NCI-H345 (cell line): ENCODE measurements around the gene DSCAM.
A peak's percentile ranks its signal among the peaks of the same experiment; 100 is the strongest.

ENCODE experiments used
- DNase-seq: peaks from one replicate; lab custom pipeline; 2025; lab: John Stamatoyannopoulos, UW

Gene DSCAM

DNA sequence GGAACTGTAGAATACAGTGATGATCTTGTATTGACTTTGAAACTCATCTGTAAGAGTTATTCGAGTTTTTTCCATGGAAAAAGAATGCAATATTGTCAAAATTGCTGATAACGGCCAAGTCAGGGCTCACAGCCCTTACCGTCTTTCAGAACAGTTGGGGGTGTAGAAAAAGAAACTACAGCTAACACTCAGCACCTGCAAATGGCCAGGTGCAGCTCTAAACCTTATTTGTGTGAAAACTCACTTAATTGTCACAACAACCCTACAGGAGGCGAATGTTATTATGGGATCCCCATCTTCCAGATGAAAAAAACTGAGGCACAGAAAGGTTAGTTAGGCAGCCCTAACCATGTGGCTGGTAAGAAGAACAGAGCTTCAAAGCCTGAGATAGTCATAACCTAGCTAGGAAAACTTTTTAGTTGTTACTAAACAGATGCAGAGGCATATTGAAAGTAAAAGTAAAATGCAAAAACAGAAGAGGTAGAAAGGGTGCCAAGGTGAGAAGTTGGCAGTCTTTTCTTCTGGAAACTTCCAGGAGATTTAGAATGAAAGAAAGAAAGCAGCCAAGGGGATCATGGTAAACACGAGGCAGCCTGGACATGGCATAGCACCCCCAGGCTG, 76.4 kb downstream of the DSCAM start:
- DNase-seq: no peak

DNA sequence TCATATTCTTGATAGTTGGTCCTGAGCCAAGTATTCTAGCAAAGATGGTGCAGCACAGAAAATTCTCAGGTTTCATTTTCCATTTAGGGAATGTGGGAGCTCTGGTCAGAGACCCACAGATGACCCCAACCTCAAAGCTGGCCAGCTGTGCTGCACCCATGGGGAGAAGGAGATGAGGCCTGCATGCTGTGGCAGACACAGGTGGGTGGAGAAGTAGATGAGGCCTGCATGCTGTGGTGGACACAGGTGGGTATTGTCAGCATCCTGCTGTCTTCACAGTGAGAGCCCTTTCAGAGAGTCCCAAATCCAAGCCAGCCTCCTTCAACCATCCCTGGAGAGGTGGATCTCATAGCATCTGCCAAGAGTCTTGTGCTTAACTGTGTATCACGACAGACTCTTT, 77.7 kb downstream of the DSCAM start:
- DNase-seq: peak; percentile 19

DNA sequence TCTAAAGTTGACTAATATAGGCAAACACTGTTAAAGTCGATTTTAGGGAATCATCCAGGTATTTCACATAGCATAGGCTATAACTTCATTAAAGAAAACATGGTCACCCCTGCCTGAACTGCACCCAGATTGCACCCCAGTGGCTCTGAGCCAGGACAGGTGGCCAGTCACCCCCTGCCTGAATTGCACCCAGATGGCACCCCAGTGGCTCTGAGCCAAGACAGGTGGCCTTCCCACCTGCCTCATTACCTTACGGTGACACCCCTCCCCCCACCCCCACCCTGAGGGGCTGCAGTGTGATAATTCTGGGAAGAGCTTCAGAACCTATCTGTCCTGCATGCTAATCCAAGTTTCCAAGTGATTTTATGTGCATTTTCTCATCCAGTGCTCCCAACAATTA, 78.9 kb downstream of the DSCAM start:
- no peak for DNase-seq

DNA sequence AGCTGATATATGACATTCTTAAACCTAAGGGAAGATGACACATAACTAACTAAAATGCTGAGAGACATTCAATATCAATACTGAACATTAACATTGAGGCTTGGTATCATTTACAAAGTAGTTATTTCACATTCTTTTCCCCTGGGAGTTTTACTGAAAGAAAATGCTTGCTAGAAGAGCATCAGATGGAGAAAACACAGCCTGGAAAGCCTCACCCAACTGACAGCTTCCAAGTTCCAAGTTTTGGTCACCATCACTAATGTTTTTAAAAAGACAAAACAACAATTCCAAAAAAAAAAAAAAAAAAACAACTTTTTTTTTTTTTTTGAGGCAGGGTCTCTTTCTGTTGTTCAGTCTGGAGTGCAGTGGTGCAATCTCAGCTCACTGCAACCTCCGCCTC, 80.6 kb downstream of the DSCAM start:
- no peak for DNase-seq

DNA sequence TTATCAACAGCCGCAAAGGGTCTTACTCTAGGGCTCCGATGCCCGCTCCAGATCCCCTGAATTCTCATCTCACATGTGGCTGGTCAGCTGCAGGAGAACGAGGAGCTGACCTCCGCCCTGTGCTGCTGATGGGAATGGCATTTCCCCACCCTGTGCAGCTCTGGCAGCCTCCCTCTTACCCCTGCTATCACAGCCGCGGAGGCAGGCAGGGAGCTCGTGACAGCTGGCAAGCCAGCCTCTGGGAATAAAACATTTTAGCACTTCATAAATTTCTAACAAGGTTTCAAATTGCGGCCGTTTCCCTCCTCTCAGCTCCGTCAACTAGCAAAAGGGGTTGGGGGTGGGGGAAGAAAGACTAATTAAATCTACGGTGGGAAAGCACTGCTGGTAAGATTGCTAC, 81.1 kb downstream of the DSCAM start:
- DNase-seq: no peak

DNA sequence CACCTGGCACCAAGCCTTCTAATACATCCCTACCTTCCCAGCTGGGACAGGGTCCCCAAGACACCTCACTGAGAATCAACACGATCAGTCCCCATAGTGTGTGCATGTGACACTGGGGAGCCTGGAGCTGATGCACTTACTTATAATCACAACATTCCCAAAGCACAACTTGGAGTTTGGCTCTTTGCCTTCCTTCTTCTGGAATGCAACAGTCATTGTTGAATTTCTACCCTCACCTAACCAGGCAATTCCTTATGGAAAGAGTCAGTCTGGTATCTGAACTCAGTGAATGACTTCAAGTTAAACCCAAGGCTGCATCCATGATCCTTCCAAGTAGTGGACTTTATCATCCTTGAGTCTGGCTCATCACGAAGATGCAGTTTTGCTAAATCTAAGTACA, 86.1 kb downstream of the DSCAM start:
- DNase-seq: no peak

DNA sequence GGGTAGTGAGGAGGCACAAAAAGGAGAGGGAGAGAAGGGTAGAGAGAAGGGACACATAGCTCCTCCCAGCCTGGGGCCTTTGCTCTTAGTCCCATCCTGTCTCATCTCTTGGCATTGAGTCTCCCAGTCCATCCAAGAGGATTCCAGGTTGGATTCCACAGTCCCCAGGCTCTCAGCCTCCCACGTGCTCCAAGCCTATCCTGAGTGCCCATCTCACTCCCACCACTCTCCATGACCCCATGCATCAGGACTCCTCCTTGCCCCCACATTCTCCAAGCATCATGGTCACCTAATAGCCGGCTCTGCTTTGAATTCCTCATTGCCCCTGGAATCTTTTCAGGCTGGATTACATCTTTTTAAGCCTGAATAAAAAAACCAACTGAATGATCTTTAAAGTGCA, 87.9 kb downstream of the DSCAM start:
- DNase-seq: peak; percentile 10

DNA sequence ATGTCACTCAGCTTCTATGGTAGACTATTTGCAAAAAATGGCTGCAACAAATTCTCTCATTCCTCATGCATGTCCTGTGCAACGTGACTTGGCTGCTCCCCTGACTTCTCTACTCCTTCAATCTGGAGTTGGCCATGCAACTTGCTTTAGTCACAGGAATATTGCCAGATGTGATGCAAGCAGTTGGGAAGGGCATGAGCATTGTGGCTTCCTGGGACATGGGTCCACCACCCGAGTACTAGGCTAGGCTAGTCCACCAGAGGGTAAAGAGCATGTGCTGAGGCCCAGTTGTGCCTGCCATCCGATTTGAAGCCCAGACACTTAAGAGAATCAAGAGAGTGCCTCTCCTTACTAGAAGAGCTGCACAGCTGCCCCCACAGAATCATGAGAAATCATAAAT, 89.6 kb downstream of the DSCAM start:
- no peak for DNase-seq

DNA sequence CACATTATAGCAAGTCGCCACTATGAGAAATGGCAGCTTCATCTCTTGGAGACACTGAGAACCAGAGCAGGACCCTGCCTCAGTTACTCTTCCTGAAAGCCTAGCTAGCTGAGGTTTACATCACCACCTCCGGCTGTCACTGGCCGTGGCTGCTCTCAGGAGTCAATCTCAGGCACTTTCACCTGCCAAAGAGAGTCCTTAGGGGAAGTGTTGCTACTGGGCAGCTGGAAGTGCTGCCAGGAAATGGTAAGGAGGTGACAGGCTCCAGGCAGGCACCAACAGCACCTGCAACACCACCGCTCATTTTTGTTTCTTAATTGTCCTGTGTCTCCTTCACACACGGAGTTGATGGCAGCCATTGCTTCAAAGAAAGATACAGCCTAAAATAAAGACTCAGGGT, 92.5 kb downstream of the DSCAM start:
- no peak for DNase-seq

DNA sequence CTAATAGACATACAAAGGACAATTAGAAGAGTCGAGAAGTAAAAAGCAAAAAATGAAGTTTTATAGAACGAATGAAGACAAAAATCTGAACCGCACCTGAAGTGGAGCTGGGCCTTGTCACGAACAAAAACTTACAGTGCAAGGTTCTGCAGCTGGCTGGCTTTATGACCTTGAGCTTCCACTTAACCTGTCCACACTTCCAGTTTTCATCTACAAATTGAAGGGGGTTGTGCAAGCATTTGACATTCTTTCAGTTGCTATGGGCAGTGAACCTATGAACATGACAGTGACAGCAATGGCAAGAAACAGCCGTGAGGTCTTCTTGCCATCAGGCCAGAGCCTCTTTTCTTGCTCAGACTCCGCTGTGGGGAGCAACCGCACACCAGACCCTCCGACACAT, 93.2 kb downstream of the DSCAM start:
- no peak for DNase-seq

DNA sequence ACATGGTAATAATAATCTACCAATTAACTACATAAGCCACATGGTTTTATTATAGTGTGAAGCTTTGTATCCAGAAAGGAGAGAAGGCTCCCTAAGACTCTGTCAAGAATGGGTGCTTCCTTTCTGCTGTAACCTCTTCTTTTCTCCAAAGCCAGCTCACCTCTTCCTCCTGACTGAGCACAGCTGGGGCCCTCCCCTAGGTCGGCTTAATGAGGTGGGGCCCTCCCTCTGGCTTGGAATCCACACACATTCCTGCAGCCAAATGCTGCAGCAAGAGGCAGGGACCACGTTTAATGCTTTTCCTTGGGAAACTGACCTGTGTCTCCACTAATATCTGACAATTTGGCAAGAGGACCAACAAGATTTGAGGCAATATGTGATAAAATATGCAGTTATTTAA, 94.8 kb downstream of the DSCAM start:
- no peak for DNase-seq

DNA sequence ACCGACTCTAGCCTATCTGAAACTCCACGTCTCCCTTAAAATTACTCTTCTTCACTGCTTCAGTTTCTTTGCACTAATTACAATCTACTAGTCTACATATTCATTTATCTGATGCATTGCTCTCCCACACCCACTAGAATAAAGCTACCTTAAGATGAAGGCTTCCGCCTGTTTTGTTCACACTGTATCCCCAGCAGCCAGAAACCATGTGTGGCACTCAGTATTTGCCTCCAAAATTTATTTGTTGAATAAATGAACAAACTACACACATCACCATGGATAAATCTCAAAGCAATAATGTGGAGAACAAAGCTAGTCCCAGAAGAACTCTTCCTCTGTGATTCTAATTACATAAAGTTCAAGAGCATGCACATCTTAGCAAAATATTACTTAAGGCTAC, 95.7 kb downstream of the DSCAM start:
- no peak for DNase-seq

DNA sequence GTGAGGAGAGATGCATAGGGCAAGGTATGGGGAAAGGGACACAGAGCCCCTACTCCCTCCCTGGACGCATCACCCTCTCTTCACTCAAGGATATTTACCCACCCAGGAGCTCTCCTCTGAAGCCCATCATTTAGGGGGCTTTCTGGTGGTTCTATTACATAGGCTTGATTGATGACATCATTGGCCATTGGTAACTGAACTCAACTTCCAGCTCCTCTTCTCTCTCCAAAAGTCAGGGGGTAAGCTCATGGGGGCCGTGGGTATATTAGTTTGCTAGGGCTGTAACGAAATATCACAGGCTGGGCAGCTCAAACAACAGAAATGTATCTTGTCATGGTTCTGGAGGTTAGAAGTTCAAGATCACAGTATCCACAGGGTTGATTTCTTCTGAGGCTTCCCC, 110.8 kb downstream of the DSCAM start:
- DNase-seq: no peak

DNA sequence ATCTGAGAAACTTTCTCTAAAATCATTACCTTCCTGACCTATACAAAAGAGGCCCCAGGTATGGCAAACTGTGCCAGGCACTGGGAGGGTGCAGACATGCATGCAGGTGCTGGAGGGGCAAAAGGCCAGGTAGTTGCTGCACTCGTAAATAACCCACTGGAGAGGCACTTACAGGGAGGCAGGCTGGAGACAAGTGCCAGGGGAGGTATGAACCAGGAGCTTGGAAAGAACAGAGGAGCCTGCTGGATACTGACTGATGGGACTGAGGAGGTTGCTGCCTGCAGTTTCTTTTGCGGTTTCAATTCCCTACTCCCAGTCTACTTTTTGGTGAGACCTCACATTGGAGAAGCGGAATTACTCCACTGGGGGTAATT, 113.9 kb downstream of the DSCAM start:
- peak; percentile 62 for DNase-seq

DNA sequence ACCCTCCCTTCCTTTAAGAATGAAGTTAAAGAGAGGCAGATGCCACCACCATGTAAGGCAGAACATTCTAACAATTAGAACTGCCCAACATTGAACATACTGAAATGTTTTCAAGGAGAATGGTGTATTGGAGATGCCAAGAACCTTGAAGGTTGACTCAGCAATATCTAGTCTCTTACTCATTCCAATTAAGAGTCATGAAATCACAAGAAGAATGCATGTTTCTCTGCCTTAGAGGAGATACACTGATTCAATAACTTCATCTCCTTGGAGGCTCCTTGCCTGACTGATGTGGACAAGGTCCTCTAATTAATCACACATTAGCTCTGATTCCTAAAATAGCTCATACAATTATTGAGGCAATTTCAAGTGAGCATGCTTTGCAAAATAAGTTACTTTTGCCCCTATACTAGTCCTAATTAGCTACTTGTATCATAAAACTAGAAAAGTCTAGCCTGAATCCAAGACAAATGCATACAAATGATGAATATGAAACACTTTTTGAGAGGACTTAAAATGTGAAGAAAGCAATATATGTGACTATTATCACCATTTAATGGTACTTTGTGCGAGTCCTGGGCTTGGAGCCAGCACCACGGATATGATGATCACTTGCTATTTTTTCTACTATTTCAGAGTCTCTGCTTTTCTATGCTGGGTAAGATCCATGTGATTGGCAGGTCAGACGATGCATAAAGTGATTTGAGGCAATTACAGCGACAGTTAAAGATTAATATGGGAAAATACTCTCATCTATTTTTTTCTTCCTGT, 114.5 kb downstream of the DSCAM start:
- no peak for DNase-seq

DNA sequence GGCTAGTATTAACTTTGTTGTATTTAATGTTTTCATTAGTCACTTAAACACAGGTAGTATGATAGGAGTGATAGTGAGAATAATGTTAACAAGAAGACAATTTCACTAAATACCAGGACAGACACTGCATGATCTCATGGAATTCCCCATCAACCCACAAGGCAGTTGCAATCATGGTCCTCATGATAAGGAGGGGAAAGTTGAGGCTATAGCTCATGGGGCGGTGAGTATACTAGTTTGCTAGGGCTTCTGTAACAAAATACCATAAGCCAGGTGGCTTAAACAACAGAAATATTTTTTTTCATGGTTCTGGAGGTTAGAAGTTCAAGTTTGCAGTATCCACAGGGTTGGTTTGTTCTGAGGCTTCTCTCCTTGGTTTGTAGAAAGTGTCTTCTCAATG, 115.8 kb downstream of the DSCAM start:
- no peak for DNase-seq

DNA sequence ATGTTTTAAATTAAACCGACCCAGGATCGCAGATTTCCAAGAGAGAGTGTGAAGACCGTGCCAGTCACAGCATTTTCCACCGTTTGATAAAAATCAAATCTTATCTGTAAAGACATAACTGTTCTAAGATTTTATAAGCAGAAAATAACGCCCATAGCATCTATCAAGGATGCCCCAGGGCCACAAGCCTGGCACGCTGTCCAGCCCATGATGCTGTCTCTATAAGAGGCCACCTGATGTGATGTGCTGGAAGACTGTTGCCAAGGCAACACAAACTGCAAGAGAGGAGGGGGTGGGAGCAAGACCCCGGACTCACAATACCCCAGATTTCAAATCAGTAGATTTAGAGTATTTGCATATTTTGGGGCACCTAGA, 116.5 kb downstream of the DSCAM start:
- DNase-seq: no peak

DNA sequence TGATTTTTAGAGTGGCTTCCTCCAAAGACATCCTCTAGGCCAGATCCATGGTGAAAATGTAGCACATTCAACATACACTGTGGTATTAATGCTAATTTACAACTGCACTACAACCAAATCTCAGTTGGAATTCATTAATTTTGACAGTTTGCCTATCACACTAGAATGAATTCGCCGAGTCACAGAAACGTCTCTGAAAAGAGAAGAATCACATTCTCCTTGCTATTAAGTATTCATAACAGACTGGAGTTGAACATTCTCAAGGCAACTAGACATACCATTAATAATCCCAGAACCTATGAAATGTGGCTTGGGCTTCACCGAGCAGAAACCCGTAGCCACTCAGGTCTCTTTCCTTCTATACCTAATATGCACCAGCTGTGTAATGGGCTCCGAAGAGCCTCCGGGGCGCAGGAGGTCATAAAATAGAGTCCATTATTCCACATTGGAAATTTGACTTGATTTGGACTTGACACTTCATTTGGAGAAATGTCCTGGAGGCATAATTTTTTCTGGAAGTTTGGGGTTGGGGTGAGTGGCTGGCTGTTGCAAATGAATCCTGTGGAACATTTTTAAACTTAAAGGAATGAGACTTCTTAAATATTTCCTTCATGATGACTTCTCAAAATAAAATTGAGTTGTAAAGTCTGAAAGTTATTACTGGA, 117.1 kb downstream of the DSCAM start:
- no peak for DNase-seq

DNA sequence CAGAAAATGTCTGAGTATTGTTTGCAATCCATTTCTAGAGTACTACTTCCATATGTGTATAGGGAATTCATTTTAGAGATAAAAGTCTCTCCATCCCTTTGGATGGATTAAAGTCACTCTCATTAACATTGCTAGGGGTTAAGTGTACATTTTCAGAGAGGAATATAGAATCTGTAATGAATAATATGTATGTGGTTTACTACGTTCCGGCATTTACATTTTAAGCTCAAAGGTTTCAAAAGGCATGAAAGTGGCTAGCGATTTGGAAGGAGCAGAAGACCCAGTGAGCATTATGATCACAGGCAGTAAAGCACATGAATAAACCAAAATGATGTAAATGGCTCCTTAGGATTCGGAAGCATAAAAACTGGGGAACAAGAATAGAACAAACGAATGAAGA, 123.0 kb downstream of the DSCAM start:
- no peak for DNase-seq

DNA sequence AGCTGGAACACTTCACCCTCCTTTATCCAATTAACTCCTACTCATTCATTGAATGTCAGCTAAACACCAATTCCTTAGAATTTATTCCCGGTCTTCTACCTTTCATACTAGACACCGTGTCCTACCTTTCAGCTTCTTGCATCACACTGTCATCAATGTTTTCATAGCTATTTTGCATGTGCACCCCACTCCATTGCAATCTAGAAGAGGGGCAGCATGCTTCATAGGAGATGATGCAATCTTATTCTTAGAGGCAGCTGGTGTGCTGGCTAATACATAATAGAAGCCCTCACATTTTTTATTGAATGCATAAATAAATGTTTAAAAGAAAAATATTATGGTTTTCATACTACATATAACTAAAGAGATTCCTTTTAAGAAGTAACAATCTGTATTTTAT, 123.6 kb downstream of the DSCAM start:
- DNase-seq: no peak

DNA sequence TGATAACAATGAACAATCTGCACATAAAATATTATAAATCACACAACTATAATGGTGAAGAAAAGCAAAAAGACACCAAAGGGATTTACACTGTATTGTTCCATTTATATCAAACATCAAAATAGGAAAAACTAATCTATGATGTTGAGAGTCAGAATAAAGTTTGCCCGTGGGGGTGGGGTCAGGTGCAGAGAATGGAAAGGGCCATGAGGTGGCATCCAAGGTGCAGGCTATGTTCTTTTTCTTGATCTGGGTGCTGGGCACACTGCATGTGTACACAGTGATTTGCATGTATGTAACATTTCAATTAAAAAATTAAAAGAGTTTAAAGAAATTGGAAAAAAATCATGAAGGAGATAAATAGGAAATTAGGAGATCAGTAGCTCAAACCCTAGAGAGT, 127.3 kb downstream of the DSCAM start:
- DNase-seq: no peak

DNA sequence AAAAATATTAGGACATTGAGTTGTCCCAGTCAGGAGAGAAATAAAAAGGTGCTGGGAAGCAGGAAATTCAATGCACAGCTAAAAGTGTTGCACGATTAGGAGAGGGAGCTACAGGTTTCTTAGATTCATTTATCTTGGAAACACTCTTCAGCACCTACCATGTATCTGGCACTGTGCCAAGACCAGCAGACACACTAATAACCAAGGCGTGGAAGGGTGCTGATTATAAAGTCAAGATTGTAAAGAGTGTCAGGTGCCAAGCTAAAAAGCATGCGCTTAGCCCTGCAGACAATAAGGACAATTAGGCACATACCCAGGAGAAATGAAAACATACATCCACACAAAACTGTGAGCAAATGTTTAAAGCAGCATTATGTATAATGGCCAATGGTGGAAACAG, 129.9 kb downstream of the DSCAM start:
- DNase-seq: peak; percentile 89

DNA sequence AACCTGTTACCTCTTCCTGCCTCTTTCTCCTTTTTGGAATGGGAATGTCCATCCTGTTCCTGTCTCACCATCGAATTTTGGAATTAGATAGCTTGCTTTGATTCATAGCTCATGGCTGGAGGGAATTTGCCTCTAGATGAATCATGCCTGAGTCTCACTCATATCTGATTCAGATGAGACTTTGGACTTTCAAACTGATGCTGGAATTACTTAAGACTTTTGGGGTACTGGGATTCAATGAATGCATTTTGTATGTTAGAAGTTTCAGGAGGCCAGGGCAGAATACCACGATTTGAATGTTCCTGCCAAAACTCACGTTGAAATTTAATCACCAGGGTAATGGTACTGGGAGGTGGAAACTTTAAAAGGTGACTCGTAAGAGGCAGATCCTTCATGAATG, 132.4 kb downstream of the DSCAM start:
- no peak for DNase-seq
